ENCODE data around the gene SORBS2. TPM values are rescaled to one million over a fixed set of nuclear protein-coding genes. Genes with fewer than 3 reads are reported as not detected.

Gene SORBS2
- total and polyA plus RNA-seq, 2 donors (not counting 3 experiments of a cell fraction or from before 2014, with no cell fraction given): 69.8 to 82.5 TPM

- dilution Hi-C loops (cut with MboI; ENCODE audit: extremely low pct_ligation_motif_present, low sequenced_read_pairs) (no loop called here), intact Hi-C loops (cut with micrococcal nuclease) (no loop called here)
- ChIA-PET CTCF (interaction anchor here (0.9 to 1.3 kb wide), 3 partner anchors 8 to 25 kb away, joined by 3 read pairs; partner anchors contain the start of gene PDLIM3), POLR2A (no interaction called here)
- H3K27ac ChIP-seq (ENCODE audit: insufficient read depth, low read depth, low read length): no peak overlapping the region
- H3K36me3 ChIP-seq (ENCODE audit: control insufficient read depth in 2 of 2, extremely low read depth in 1 of 2, insufficient read depth in 2 of 2, low read length in 2 of 2): no peaks in the 10 kb centered on the region
- H4K20me1 ChIP-seq (replicated peaks; ENCODE audit: control insufficient read depth, extremely low read depth, insufficient read depth, low read length): no peaks in the 10 kb centered on the region
- no peaks in the 10 kb centered on the region for H3K27me3 ChIP-seq (ENCODE audit: control insufficient read depth in 2 of 2, insufficient read depth in 2 of 2, low read length in 2 of 2)
- H3K4me3 ChIP-seq (replicated peaks in 1 of 3; ENCODE audit: insufficient read depth in 1 of 3, low read depth in 1 of 3, low read length in 3 of 3): no peak overlapping the region
- peaks cover 6% of the 10 kb centered on the region for H3K4me1 ChIP-seq (ENCODE audit: control insufficient read depth, extremely low read depth, insufficient read depth, low read length)
- FAIRE-seq (no peak), DNase-seq (ENCODE audit: low read depth, low spot score) (no peak)
- H3K9me3 ChIP-seq (replicated peaks; ENCODE audit: control insufficient read depth, insufficient read depth, low read length): no peaks in the 10 kb centered on the region
- no TSS peak for BruUV-seq (replicated peaks)
- H2AFZ ChIP-seq (ENCODE audit: low read depth, low read length): no peak overlapping the region
- no peak overlapping the region for H3K9ac ChIP-seq (replicated peaks; ENCODE audit: extremely low read depth, insufficient read depth, low read length)
- no peaks in the 10 kb centered on the region for H3K79me2 ChIP-seq (ENCODE audit: control insufficient read depth, insufficient read depth, low read length)
- H3K4me2 ChIP-seq (ENCODE audit: insufficient read depth, low read length): no peak overlapping the region
- no peaks in the 10 kb centered on the region for H3K9me1 ChIP-seq (replicated peaks; ENCODE audit: control insufficient read depth, extremely low read depth, insufficient read depth, low read length)
- no peak for TF ChIP-seq EZH2 (IDR thresholded peaks at IDR 0.05; ENCODE audit: borderline replicate concordance, low read depth, low read length, severe bottlenecking)
Measured at GRCh38 chr4:185554365-185555126, 257.4 kb downstream of the SORBS2 start.

- intact Hi-C loops (cut with micrococcal nuclease): no loop called here
- no peak for TF ChIP-seq JUN (IDR thresholded peaks at IDR 0.05; ENCODE audit: borderline replicate concordance, insufficient read depth, insufficient read length, low read depth)
- no peak for TF ChIP-seq POLR2A (IDR thresholded peaks at IDR 0.05; ENCODE audit: low read depth, low read length)
- TF ChIP-seq MAX (IDR thresholded peaks at IDR 0.05; ENCODE audit: insufficient read depth, insufficient read length): no peak
- TF ChIP-seq GATA2 (IDR thresholded peaks at IDR 0.05; ENCODE audit: insufficient read depth, insufficient read length, low read depth, low read length): no peak
- TF ChIP-seq EZH2 (IDR thresholded peaks at IDR 0.05; ENCODE audit: borderline replicate concordance, low read depth, low read length, severe bottlenecking): no peak
- TF ChIP-seq POLR2AphosphoS5 (IDR thresholded peaks at IDR 0.05; ENCODE audit: insufficient read depth, low read depth, low read length): no peak
- no peak for TF ChIP-seq FOS (IDR thresholded peaks at IDR 0.05; ENCODE audit: borderline replicate concordance, insufficient read depth, low read length)
- no peak for TF ChIP-seq CTCF (IDR thresholded peaks at IDR 0.05; ENCODE audit: extremely low read depth in 1 of 2, insufficient read depth in 1 of 2, low read depth in 1 of 2, low read length in 2 of 2)
- Histone ChIP-seq H3K4me2 (ENCODE audit: insufficient read depth, low read length) (no peak overlapping the region), H2AFZ (ENCODE audit: low read depth, low read length) (no peak overlapping the region), H3K9me1 (replicated peaks; ENCODE audit: control insufficient read depth, extremely low read depth, insufficient read depth, low read length) (no peaks in the 10 kb centered on the region), H3K27ac (ENCODE audit: insufficient read depth, low read depth, low read length) (no peak overlapping the region), H3K9ac (replicated peaks; ENCODE audit: extremely low read depth, insufficient read depth, low read length) (no peak overlapping the region), H3K4me1 (ENCODE audit: control insufficient read depth, extremely low read depth, insufficient read depth, low read length) (no peaks in the 10 kb centered on the region), H3K36me3 (ENCODE audit: control insufficient read depth in 2 of 2, extremely low read depth in 1 of 2, insufficient read depth in 2 of 2, low read length in 2 of 2) (no peaks in the 10 kb centered on the region), H3K4me3 (replicated peaks in 1 of 3; ENCODE audit: insufficient read depth in 1 of 3, low read depth in 1 of 3, low read length in 3 of 3) (no peak overlapping the region), H3K27me3 (ENCODE audit: control insufficient read depth in 2 of 2, insufficient read depth in 2 of 2, low read length in 2 of 2) (no peaks in the 10 kb centered on the region), H4K20me1 (replicated peaks; ENCODE audit: control insufficient read depth, extremely low read depth, insufficient read depth, low read length) (no peaks in the 10 kb centered on the region), H3K9me3 (replicated peaks; ENCODE audit: control insufficient read depth, insufficient read depth, low read length) (no peaks in the 10 kb centered on the region), H3K79me2 (ENCODE audit: control insufficient read depth, insufficient read depth, low read length) (no peaks in the 10 kb centered on the region)
- no TSS peak for BruUV-seq (replicated peaks)
- CTCF ChIA-PET: interaction anchor here (1.2 kb wide), 1 partner anchor 45 kb away, joined by 3 read pairs; no protein-coding TSS in a partner anchor
- FAIRE-seq (no peak), DNase-seq (ENCODE audit: low read depth, low spot score) (no peak)
- dilution Hi-C loops (cut with MboI; ENCODE audit: extremely low pct_ligation_motif_present, low sequenced_read_pairs): no loop called here
- POLR2A ChIA-PET: no interaction called here
Measured at GRCh38 chr4:185552254-185552653, 259.7 kb downstream of the SORBS2 start.

All from endothelial cell of umbilical vein (primary cell).